Effector memory CD8-positive, alpha-beta T cell (primary cell): Measurements from ENCODE around the gene AGAP1.

Experiments used
- ATAC-seq: fragments of 150-1000 bp; cut with Tn5 transposase; replicated peaks from 2 replicates; pipeline ENCODE4 v1.10.0; 2021; ENCODE audit warnings: mild to moderate bottlenecking, moderate library complexity
- DNase-seq, 3 experiments: peaks; one replicate each; pipeline ENCODE4 v3.0.0; 2021
- H3K27ac Mint-ChIP-seq, 2 donors: one replicate each; pipeline ENCODE4 v1.8.0; 2022; ENCODE audit warnings: mild to moderate bottlenecking in 2 of 2, mixed read lengths in 2 of 2, moderate library complexity in 2 of 2
- H3K27me3 Mint-ChIP-seq, 2 donors: one replicate each; pipeline ENCODE4 v1.8.0; 2022; ENCODE audit warnings: mixed read lengths in 2 of 2
- H3K36me3 Mint-ChIP-seq: one replicate; pipeline ENCODE4 v1.8.0; 2022; ENCODE audit warnings: mild to moderate bottlenecking, moderate library complexity, mixed read lengths; ENCODE audit not compliant: insufficient read depth
- H3K4me1 Mint-ChIP-seq, 2 donors: one replicate each; pipeline ENCODE4 v1.8.0; 2022; ENCODE audit warnings: low read depth in 2 of 2, mixed read lengths in 2 of 2
- H3K4me3 Mint-ChIP-seq, 2 donors: one replicate each; pipeline ENCODE4 v1.8.0; 2022; ENCODE audit warnings: mild to moderate bottlenecking in 2 of 2, mixed read lengths in 2 of 2, moderate library complexity in 2 of 2
- H3K9me3 Mint-ChIP-seq, 2 donors: one replicate each; pipeline ENCODE4 v1.8.0; 2022; ENCODE audit warnings: mixed read lengths in 2 of 2

AGAP1 gene

GRCh38 chr2:235877275-235877802 lies 383.5 kb downstream of the AGAP1 start:
- peaks cover 0 to 2% of the 10 kb centered on the region in 2 donors for H3K4me1 Mint-ChIP-seq
- H3K9me3 Mint-ChIP-seq, result no peaks in the 10 kb centered on the region
- ATAC-seq (no peak), DNase-seq (no peak)
- peaks cover 3% of the 10 kb centered on the region for H3K36me3 Mint-ChIP-seq
- no peaks in the 10 kb centered on the region for H3K27me3 Mint-ChIP-seq
- H3K27ac Mint-ChIP-seq, result no peak overlapping the region
- no peak overlapping the region for H3K4me3 Mint-ChIP-seq

- Mint-ChIP-seq H3K4me3 (no peak overlapping the region), H3K27ac (no peak overlapping the region), H3K36me3 (peaks cover 10% of the 10 kb centered on the region), H3K9me3 (no peaks in the 10 kb centered on the region), H3K4me1 (peaks cover 0 to 2% of the 10 kb centered on the region in 2 donors), H3K27me3 (no peaks in the 10 kb centered on the region)
- no peak for DNase-seq
- no peak for ATAC-seq
These were observed 385.3 kb downstream of the AGAP1 start for GRCh38 chr2:235879116-235879515.

GRCh38 chr2:235883675-235884074 lies 389.8 kb downstream of the AGAP1 start:
- Mint-ChIP-seq H3K27me3 (no peaks in the 10 kb centered on the region), H3K4me1 (peaks cover 0 to 2% of the 10 kb centered on the region in 2 donors), H3K4me3 (no peak overlapping the region), H3K36me3 (peaks cover 14% of the 10 kb centered on the region), H3K9me3 (no peaks in the 10 kb centered on the region), H3K27ac (no peak overlapping the region)
- DNase-seq (no peak), ATAC-seq (no peak)

- no peak for DNase-seq
- H3K9me3 Mint-ChIP-seq, result no peaks in the 10 kb centered on the region
- no peaks in the 10 kb centered on the region for H3K4me1 Mint-ChIP-seq
- no peak overlapping the region for H3K27ac Mint-ChIP-seq
- peaks cover 4% of the 10 kb centered on the region for H3K36me3 Mint-ChIP-seq
- no peaks in the 10 kb centered on the region for H3K27me3 Mint-ChIP-seq
- ATAC-seq, result no peak
- H3K4me3 Mint-ChIP-seq, result no peak overlapping the region
These were observed 395.4 kb downstream of the AGAP1 start for GRCh38 chr2:235889302-235889630.

- DNase-seq (no peak), ATAC-seq (no peak)
- Mint-ChIP-seq H3K4me3 (no peak overlapping the region), H3K36me3 (no peaks in the 10 kb centered on the region), H3K27me3 (no peaks in the 10 kb centered on the region), H3K27ac (no peak overlapping the region), H3K9me3 (no peaks in the 10 kb centered on the region), H3K4me1 (peaks cover 0 to 2% of the 10 kb centered on the region in 2 donors)
These were observed 399.4 kb downstream of the AGAP1 start for GRCh38 chr2:235893129-235893698.

GRCh38 chr2:235894839-235895238 lies 401.0 kb downstream of the AGAP1 start:
- no peak overlapping the region for H3K27ac Mint-ChIP-seq
- no peak overlapping the region for H3K4me3 Mint-ChIP-seq
- H3K9me3 Mint-ChIP-seq, result no peaks in the 10 kb centered on the region
- H3K27me3 Mint-ChIP-seq, result no peaks in the 10 kb centered on the region
- DNase-seq, result no peak
- peaks cover 0 to 2% of the 10 kb centered on the region in 2 donors for H3K4me1 Mint-ChIP-seq
- ATAC-seq, result no peak
- H3K36me3 Mint-ChIP-seq, result no peaks in the 10 kb centered on the region

- no peaks in the 10 kb centered on the region for H3K9me3 Mint-ChIP-seq
- H3K4me3 Mint-ChIP-seq, result no peak overlapping the region
- H3K4me1 Mint-ChIP-seq, result peaks cover 0 to 2% of the 10 kb centered on the region in 2 donors
- H3K36me3 Mint-ChIP-seq, result no peaks in the 10 kb centered on the region
- H3K27ac Mint-ChIP-seq, result no peak overlapping the region
- no peak for ATAC-seq
- no peaks in the 10 kb centered on the region for H3K27me3 Mint-ChIP-seq
- no peak for DNase-seq
These were observed 402.2 kb downstream of the AGAP1 start for GRCh38 chr2:235896061-235896460.

- DNase-seq (no peak), ATAC-seq (no peak)
- H3K27me3 Mint-ChIP-seq, result no peaks in the 10 kb centered on the region
- no peak overlapping the region for H3K27ac Mint-ChIP-seq
- H3K9me3 Mint-ChIP-seq, result no peaks in the 10 kb centered on the region
- peaks cover 0 to 2% of the 10 kb centered on the region in 2 donors for H3K4me1 Mint-ChIP-seq
- no peaks in the 10 kb centered on the region for H3K36me3 Mint-ChIP-seq
- H3K4me3 Mint-ChIP-seq, result no peak overlapping the region
These were observed 404.1 kb downstream of the AGAP1 start for GRCh38 chr2:235897992-235898391.

GRCh38 chr2:235898766-235899165 lies 404.9 kb downstream of the AGAP1 start:
- H3K4me1 Mint-ChIP-seq, result peaks cover 0 to 2% of the 10 kb centered on the region in 2 donors
- H3K27ac Mint-ChIP-seq, result no peak overlapping the region
- DNase-seq, result no peak
- ATAC-seq, result no peak
- no peak overlapping the region for H3K4me3 Mint-ChIP-seq
- no peaks in the 10 kb centered on the region for H3K27me3 Mint-ChIP-seq
- no peaks in the 10 kb centered on the region for H3K9me3 Mint-ChIP-seq
- no peaks in the 10 kb centered on the region for H3K36me3 Mint-ChIP-seq

- Mint-ChIP-seq H3K27me3 (no peaks in the 10 kb centered on the region), H3K4me1 (no peaks in the 10 kb centered on the region), H3K9me3 (no peaks in the 10 kb centered on the region), H3K36me3 (no peaks in the 10 kb centered on the region), H3K27ac (no peak overlapping the region), H3K4me3 (no peak overlapping the region)
- no peak for ATAC-seq
- no peak for DNase-seq
These were observed 406.8 kb downstream of the AGAP1 start for GRCh38 chr2:235900631-235901030.

GRCh38 chr2:235901243-235901642 lies 407.4 kb downstream of the AGAP1 start:
- H3K9me3 Mint-ChIP-seq, result no peaks in the 10 kb centered on the region

GRCh38 chr2:235903782-235904584 lies 410.1 kb downstream of the AGAP1 start:
- no peak overlapping the region for H3K4me3 Mint-ChIP-seq
- no peak for ATAC-seq
- H3K27ac Mint-ChIP-seq, result no peak overlapping the region
- peaks cover 0 to 3% of the 10 kb centered on the region in 2 donors for H3K4me1 Mint-ChIP-seq
- no peaks in the 10 kb centered on the region for H3K9me3 Mint-ChIP-seq
- no peak for DNase-seq
- peaks cover 7% of the 10 kb centered on the region for H3K36me3 Mint-ChIP-seq
- no peaks in the 10 kb centered on the region for H3K27me3 Mint-ChIP-seq

More at GRCh38 chr2:235901243-235901642, 407.4 kb downstream of the AGAP1 start:
- peaks cover 2% of the 10 kb centered on the region for H3K36me3 Mint-ChIP-seq
- H3K27ac Mint-ChIP-seq, result no peak overlapping the region
- no peaks in the 10 kb centered on the region for H3K27me3 Mint-ChIP-seq
- no peaks in the 10 kb centered on the region for H3K4me1 Mint-ChIP-seq
- no peak for ATAC-seq
- DNase-seq, result no peak
- H3K4me3 Mint-ChIP-seq, result no peak overlapping the region

- Mint-ChIP-seq H3K4me3 (no peak overlapping the region), H3K36me3 (peaks cover 9% of the 10 kb centered on the region), H3K27ac (no peak overlapping the region), H3K9me3 (no peaks in the 10 kb centered on the region), H3K27me3 (no peaks in the 10 kb centered on the region), H3K4me1 (peaks cover 0 to 3% of the 10 kb centered on the region in 2 donors)
- no peak for ATAC-seq
- no peak for DNase-seq
These were observed 410.7 kb downstream of the AGAP1 start for GRCh38 chr2:235904585-235904931.

- DNase-seq, result no peak
- peaks cover 0 to 3% of the 10 kb centered on the region in 2 donors for H3K4me1 Mint-ChIP-seq
- no peaks in the 10 kb centered on the region for H3K9me3 Mint-ChIP-seq
- H3K36me3 Mint-ChIP-seq, result peaks cover 20% of the 10 kb centered on the region
- no peaks in the 10 kb centered on the region for H3K27me3 Mint-ChIP-seq
- no peak overlapping the region for H3K27ac Mint-ChIP-seq
- no peak for ATAC-seq
- no peak overlapping the region for H3K4me3 Mint-ChIP-seq
These were observed 415.0 kb downstream of the AGAP1 start for GRCh38 chr2:235908826-235909225.
